Suprapubic skin (tissue), 4 donors: ENCODE results near the gene KIAA2012. TPM values are rescaled to one million over a fixed set of nuclear protein-coding genes. Genes with fewer than 3 reads are reported as not detected.

ENCODE experiments used
- DNase-seq, 2 donors: peaks; one replicate each; pipeline ENCODE4 v3.0.0-alpha.2; 2019; ENCODE audit warnings: low spot score in 2 of 2
- H3K27ac ChIP-seq: fragments of 200-600 bp; sonication (generic); one replicate; pipeline ENCODE4 v1.5.1; 2019
- H3K27me3 ChIP-seq: fragments of 200-600 bp; sonication (generic); one replicate; pipeline ENCODE4 v1.5.1; 2019
- H3K36me3 ChIP-seq: fragments of 200-600 bp; sonication (generic); one replicate; pipeline ENCODE4 v1.5.1; 2019
- H3K4me1 ChIP-seq: fragments of 200-600 bp; sonication (generic); one replicate; pipeline ENCODE4 v1.5.1; 2019
- H3K4me3 ChIP-seq: fragments of 200-600 bp; sonication (generic); one replicate; pipeline ENCODE4 v1.5.1; 2019; ENCODE audit warnings: mild to moderate bottlenecking
- H3K9me3 ChIP-seq: fragments of 200-600 bp; sonication (generic); one replicate; pipeline ENCODE4 v1.5.1; 2019
- CTCF ChIP-seq, 2 donors: fragments of 200-600 bp in 1 of 2; fragments of 450-650 bp in 1 of 2; sonication (generic) in 1 of 2; IDR thresholded peaks; one replicate each; pipeline ENCODE4 v1.5.1; 2016 to 2019; ENCODE audit warnings: antibody characterized with exemption in 2 of 2, mild to moderate bottlenecking in 1 of 2, moderate library complexity in 1 of 2
- EP300 ChIP-seq: sonication (generic); formaldehyde crosslinking; IDR thresholded peaks from one replicate; pipeline ENCODE4 v1.6.1; 2017; ENCODE audit warnings: antibody characterized with exemption
- POLR2A ChIP-seq, 2 donors: fragments of 450-650 bp; IDR thresholded peaks; one replicate each; pipeline ENCODE4 v1.6.1; 2017; ENCODE audit warnings: antibody characterized with exemption in 2 of 2, mild to moderate bottlenecking in 2 of 2, moderate library complexity in 2 of 2
- POLR2AphosphoS5 ChIP-seq, 3 donors: sonication (generic); formaldehyde crosslinking; IDR thresholded peaks; one replicate each; pipeline ENCODE4 v1.6.1; 2017; ENCODE audit warnings: antibody characterized with exemption in 3 of 3
- WGBS: methylation state at CpG from one replicate; pipeline ENCODE4 v1.1.5; 2018; 5-methylcytosine and 5-hydroxymethylcytosine counted together
- total RNA-seq, 4 donors: library from RNA; depleted of rRNA; stranded (reverse); fragments of >200 nt; gene quantifications; one replicate each; pipeline ENCODE4 v1.1.0, GENCODE V29; 2016

Gene KIAA2012
- total RNA-seq, 4 donors from 2014 or later = 0.16 TPM; not detected in 3

- TF ChIP-seq EP300 (no peak), POLR2A (IDR thresholded peaks at IDR 0.05) (no peak), CTCF (IDR thresholded peaks at IDR 0.05) (no peak)
- Histone ChIP-seq H3K9me3 (no peaks in the 10 kb centered on the region), H3K36me3 (no peaks in the 10 kb centered on the region), H3K4me1 (peaks cover 7% of the 10 kb centered on the region), H3K27me3 (no peaks in the 10 kb centered on the region), H3K27ac (no peak overlapping the region), H3K4me3 (no peak overlapping the region)
- 54% methylated on average over 1 of the region's 1 CpG for WGBS
- no peak for DNase-seq
These were observed 37.4 kb downstream of the KIAA2012 start for GRCh38 chr2:202110491-202110890.

GRCh38 chr2:202112041-202112440, 39.0 kb downstream of the KIAA2012 start:
- H3K36me3 ChIP-seq = no peaks in the 10 kb centered on the region
- peaks cover 7% of the 10 kb centered on the region for H3K4me1 ChIP-seq
- H3K4me3 ChIP-seq = no peak overlapping the region
- 90% methylated on average over 7 of the region's 7 CpGs for WGBS
- no peaks in the 10 kb centered on the region for H3K9me3 ChIP-seq
- no peaks in the 10 kb centered on the region for H3K27me3 ChIP-seq
- TF ChIP-seq EP300 (no peak), POLR2AphosphoS5 (IDR thresholded peaks at IDR 0.05) (no peak), POLR2A (IDR thresholded peaks at IDR 0.05) (no peak), CTCF (IDR thresholded peaks at IDR 0.05) (no peak)
- H3K27ac ChIP-seq = no peak overlapping the region
- no peak for DNase-seq

- WGBS = 57% methylated on average over 6 of the region's 6 CpGs
- Histone ChIP-seq H3K36me3 (no peaks in the 10 kb centered on the region), H3K9me3 (no peaks in the 10 kb centered on the region), H3K4me1 (peaks cover 7% of the 10 kb centered on the region), H3K27ac (peak overlapping the region; percentile 34), H3K27me3 (no peaks in the 10 kb centered on the region), H3K4me3 (no peak overlapping the region)
- DNase-seq = no peak
- TF ChIP-seq POLR2AphosphoS5 (IDR thresholded peaks at IDR 0.05) = no peak
These were observed 40.6 kb downstream of the KIAA2012 start for GRCh38 chr2:202113571-202114142.

GRCh38 chr2:202114291-202114690, 41.2 kb downstream of the KIAA2012 start:
- WGBS = 83% methylated on average over 1 of the region's 1 CpG
- no peaks in the 10 kb centered on the region for H3K27me3 ChIP-seq
- DNase-seq = no peak
- no peaks in the 10 kb centered on the region for H3K36me3 ChIP-seq
- peaks cover 7% of the 10 kb centered on the region for H3K4me1 ChIP-seq
- TF ChIP-seq POLR2AphosphoS5 (IDR thresholded peaks at IDR 0.05) = no peak
- TF ChIP-seq EP300 = no peak
- TF ChIP-seq POLR2A (IDR thresholded peaks at IDR 0.05) = no peak
- no peak for TF ChIP-seq CTCF (IDR thresholded peaks at IDR 0.05)
- H3K4me3 ChIP-seq = no peak overlapping the region
- no peaks in the 10 kb centered on the region for H3K9me3 ChIP-seq
- H3K27ac ChIP-seq = peak overlapping the region; percentile 34

- H3K4me3 ChIP-seq = no peak overlapping the region
- no peak overlapping the region for H3K27ac ChIP-seq
- H3K9me3 ChIP-seq = no peaks in the 10 kb centered on the region
- peaks cover 7% of the 10 kb centered on the region for H3K4me1 ChIP-seq
- no peaks in the 10 kb centered on the region for H3K27me3 ChIP-seq
- TF ChIP-seq EP300 (no peak), CTCF (IDR thresholded peaks at IDR 0.05) (no peak), POLR2A (IDR thresholded peaks at IDR 0.05) (no peak), POLR2AphosphoS5 (IDR thresholded peaks at IDR 0.05) (no peak)
- no peaks in the 10 kb centered on the region for H3K36me3 ChIP-seq
- no peak for DNase-seq
- WGBS = 77% methylated on average over 1 of the region's 1 CpG
These were observed 41.7 kb downstream of the KIAA2012 start for GRCh38 chr2:202114795-202115194.

GRCh38 chr2:202115479-202115971, 42.5 kb downstream of the KIAA2012 start:
- Histone ChIP-seq H3K27ac (peak overlapping the region; percentile 48), H3K4me3 (no peak overlapping the region), H3K27me3 (no peaks in the 10 kb centered on the region), H3K4me1 (peaks cover 1% of the 10 kb centered on the region), H3K36me3 (no peaks in the 10 kb centered on the region), H3K9me3 (no peaks in the 10 kb centered on the region)
- DNase-seq = no peak
- 33% methylated on average over 1 of the region's 1 CpG for WGBS
- TF ChIP-seq POLR2AphosphoS5 (IDR thresholded peaks at IDR 0.05) = no peak
- TF ChIP-seq POLR2A (IDR thresholded peaks at IDR 0.05) = no peak
- no peak for TF ChIP-seq EP300
- TF ChIP-seq CTCF (IDR thresholded peaks at IDR 0.05) = no peak
